Colon (tissue), 2 donors: ENCODE data around the gene CTXND2.
"Not testable (repeated sequence)": the region's sequence is repeated elsewhere in the genome, so short reads cannot be mapped to it uniquely, and the experiment has no call there.

ENCODE experiments used
- FAIRE-seq: peaks from 2 replicates; lab custom pipeline; 2012; peaks lifted over from hg19 to GRCh38; lab: Jason Lieb, UNC
- donor health status: control.
- donor health status: control.

Gene CTXND2

GRCh38 chr1:150887018-150887417 lies at the start of gene CTXND2:
Gene CTXND2, plus strand, starts transcription at chr1:150887136. Its CDS starts 25,179 bp downstream, at chr1:150912315.
- FAIRE-seq, result no peak

GRCh38 chr1:150840850-150841249 lies 46.1 kb upstream of the CTXND2 start:
- FAIRE-seq, result not testable (repeated sequence)

- no peak for FAIRE-seq
Measured at GRCh38 chr1:150841626-150842025, 45.3 kb upstream of the CTXND2 start.

- no peak for FAIRE-seq
Measured at GRCh38 chr1:150842343-150842742, 44.6 kb upstream of the CTXND2 start.

GRCh38 chr1:150842964-150843363 lies 44.0 kb upstream of the CTXND2 start:
- FAIRE-seq, result no peak

GRCh38 chr1:150843474-150843873 lies 43.5 kb upstream of the CTXND2 start:
- FAIRE-seq, result no peak

- FAIRE-seq, result no peak
Measured at GRCh38 chr1:150846473-150847146, 40.3 kb upstream of the CTXND2 start.

GRCh38 chr1:150850801-150851362 lies 36.1 kb upstream of the CTXND2 start:
- FAIRE-seq, result not testable (repeated sequence)

GRCh38 chr1:150852734-150853133 lies 34.2 kb upstream of the CTXND2 start:
- not testable (repeated sequence) for FAIRE-seq

GRCh38 chr1:150863724-150864123 lies 23.2 kb upstream of the CTXND2 start:
- no peak for FAIRE-seq

- not testable (repeated sequence) for FAIRE-seq
Measured at GRCh38 chr1:150864200-150864599, 22.7 kb upstream of the CTXND2 start.

GRCh38 chr1:150869683-150870082 lies 17.3 kb upstream of the CTXND2 start:
- no peak for FAIRE-seq

- FAIRE-seq, result no peak
Measured at GRCh38 chr1:150872572-150872971, 14.4 kb upstream of the CTXND2 start.

- FAIRE-seq, result no peak
Measured at GRCh38 chr1:150873521-150873920, 13.4 kb upstream of the CTXND2 start.

GRCh38 chr1:150874455-150875196 lies 12.3 kb upstream of the CTXND2 start:
- FAIRE-seq, result no peak

GRCh38 chr1:150875197-150876118 lies 11.5 kb upstream of the CTXND2 start:
- FAIRE-seq, result no peak

- FAIRE-seq, result no peak
Measured at GRCh38 chr1:150876119-150876454, 10.8 kb upstream of the CTXND2 start.

GRCh38 chr1:150878931-150879330 lies 8.0 kb upstream of the CTXND2 start:
- not testable (repeated sequence) for FAIRE-seq

- FAIRE-seq, result no peak
Measured at GRCh38 chr1:150881331-150882070, 5.4 kb upstream of the CTXND2 start.

- FAIRE-seq, result not testable (repeated sequence)
Measured at GRCh38 chr1:150883121-150883520, 3.8 kb upstream of the CTXND2 start.

GRCh38 chr1:150888727-150889126 lies 1.8 kb downstream of the CTXND2 start:
- no peak for FAIRE-seq

- FAIRE-seq, result no peak
Measured at GRCh38 chr1:150890033-150890416, 3.1 kb downstream of the CTXND2 start.
